GM23338 (cell line): ENCODE measurements around the gene LDLRAD2. TPM values are rescaled to one million over a fixed set of nuclear protein-coding genes. Genes with fewer than 3 reads are reported as not detected.

ENCODE experiments used
- ATAC-seq: fragments of 200-7000 bp; cut with Tn5 transposase; 3 replicates; pipeline ENCODE4 v1.9.1; 2020
- DNase-seq: peaks from one replicate; pipeline ENCODE4 v3.0.0-alpha.2; 2015; ENCODE audit warnings: low spot score
- H2AFZ ChIP-seq: fragments of 200-600 bp; sonication (generic); 2 replicates; pipeline ENCODE4 v1.8.0; 2016; ENCODE audit warnings: antibody characterized with exemption, mild to moderate bottlenecking, moderate library complexity
- H3F3A ChIP-seq: fragments of 200-600 bp; sonication (generic); replicated peaks from 2 replicates; pipeline ENCODE4 v1.8.0; 2017; ENCODE audit warnings: antibody characterized with exemption, mixed run types, low read depth
- H3K27ac ChIP-seq: fragments of 200-600 bp; sonication (generic); 2 replicates; pipeline ENCODE4 v1.6.1; 2016; ENCODE audit warnings: low read depth
- H3K27me3 ChIP-seq: fragments of 200-600 bp; sonication (generic); 2 replicates; pipeline ENCODE4 v1.8.0; 2016; ENCODE audit warnings: mild to moderate bottlenecking, mixed run types, moderate library complexity; ENCODE audit not compliant: insufficient read depth
- H3K36me3 ChIP-seq: fragments of 200-600 bp; sonication (generic); 2 replicates; pipeline ENCODE4 v1.8.0; 2016; ENCODE audit warnings: mild to moderate bottlenecking; ENCODE audit not compliant: insufficient read depth
- H3K4me1 ChIP-seq: fragments of 200-600 bp; sonication (generic); 2 replicates; pipeline ENCODE4 v1.8.0; 2016; ENCODE audit warnings: mild to moderate bottlenecking, moderate library complexity; ENCODE audit not compliant: insufficient read depth
- H3K4me2 ChIP-seq: fragments of 200-600 bp; sonication (generic); 2 replicates; pipeline ENCODE4 v1.7.1; 2017; ENCODE audit warnings: mixed run types
- H3K4me3 ChIP-seq: fragments of 200-600 bp; sonication (generic); 2 replicates; pipeline ENCODE4 v1.6.1; 2016; ENCODE audit warnings: mixed run types
- H3K79me2 ChIP-seq: fragments of 200-600 bp; sonication (generic); replicated peaks from 2 replicates; pipeline ENCODE4 v1.8.0; 2017; ENCODE audit warnings: mild to moderate bottlenecking; ENCODE audit not compliant: insufficient read depth
- H3K9me2 ChIP-seq: fragments of 200-600 bp; sonication (generic); 2 replicates; pipeline ENCODE4 v1.8.0; 2017; ENCODE audit not compliant: insufficient read depth
- H4K20me1 ChIP-seq: fragments of 200-600 bp; sonication (generic); replicated peaks from 2 replicates; pipeline ENCODE4 v1.8.0; 2017; ENCODE audit warnings: mild to moderate bottlenecking; ENCODE audit not compliant: insufficient read depth
- H3K27ac Mint-ChIP-seq: 2 replicates; pipeline ENCODE4 v1.8.0; 2020; ENCODE audit warnings: inconsistent platforms, mild to moderate bottlenecking, moderate library complexity, mixed read lengths
- H3K27me3 Mint-ChIP-seq: 3 replicates; pipeline ENCODE4 v1.8.0; 2022; ENCODE audit warnings: low read depth, mild to moderate bottlenecking, moderate library complexity, mixed read lengths, inconsistent platforms; ENCODE audit not compliant: insufficient read depth, poor library complexity
- H3K36me3 Mint-ChIP-seq: 3 replicates; pipeline ENCODE4 v1.8.0; 2021; ENCODE audit warnings: low read depth, mild to moderate bottlenecking, inconsistent platforms, moderate library complexity, mixed read lengths
- H3K4me1 Mint-ChIP-seq: 3 replicates; pipeline ENCODE4 v1.8.0; 2020; ENCODE audit warnings: mild to moderate bottlenecking, inconsistent platforms, mixed read lengths
- H3K4me3 Mint-ChIP-seq: 3 replicates; pipeline ENCODE4 v1.8.0; 2021; ENCODE audit warnings: moderate library complexity, mild to moderate bottlenecking, inconsistent platforms, mixed read lengths
- H3K9me3 Mint-ChIP-seq: 3 replicates; pipeline ENCODE4 v1.8.0; 2020; ENCODE audit warnings: moderate library complexity, mild to moderate bottlenecking, inconsistent platforms, mixed read lengths
- CREB1 ChIP-seq: fragments of 250-450 bp; sonication (Bioruptor Pico); IDR thresholded peaks from 2 replicates; pipeline ENCODE4 v1.5.0; 2020; ENCODE audit warnings: low read depth, mild to moderate bottlenecking, moderate library complexity
- CTCF ChIP-seq, 2 experiments: fragments of 200-600 bp in 1 of 2; sonication (generic) in 1 of 2; conservative IDR thresholded peaks; 2 replicates each; pipeline versions ENCODE4 v1.5.1 to v1.6.1; 2016 to 2017; ENCODE audit warnings: antibody characterized with exemption in 2 of 2, low read depth in 2 of 2, mild to moderate bottlenecking in 2 of 2, moderate library complexity in 1 of 2
- ETS1 ChIP-seq: IDR thresholded peaks from 2 replicates; pipeline ENCODE4 v1.6.1; 2016; ENCODE audit warnings: antibody characterized with exemption
- EZH2 ChIP-seq: fragments of 200-600 bp; sonication (generic); IDR thresholded peaks from one replicate; pipeline ENCODE4 v1.8.0; 2017; ENCODE audit warnings: antibody characterized with exemption, mild to moderate bottlenecking, low read depth; ENCODE audit not compliant: unreplicated experiment
- EZH2phosphoT487 ChIP-seq: fragments of 200-600 bp; sonication (generic); IDR thresholded peaks from one replicate; pipeline ENCODE4 v1.8.1; 2018; ENCODE audit warnings: antibody characterized with exemption; ENCODE audit not compliant: unreplicated experiment
- JUNB ChIP-seq: IDR thresholded peaks from one replicate; pipeline ENCODE4 v1.6.1; 2016; ENCODE audit warnings: antibody characterized with exemption; ENCODE audit not compliant: unreplicated experiment
- NANOG ChIP-seq: IDR thresholded peaks from 2 replicates; pipeline ENCODE4 v1.6.1; 2016; ENCODE audit warnings: antibody characterized with exemption, borderline replicate concordance
- POLR2AphosphoS5 ChIP-seq: IDR thresholded peaks from 2 replicates; pipeline ENCODE4 v1.6.1; 2016; ENCODE audit warnings: antibody characterized with exemption, low read depth
- REST ChIP-seq: IDR thresholded peaks from one replicate; pipeline ENCODE4 v1.6.1; 2018; ENCODE audit warnings: antibody characterized with exemption; ENCODE audit not compliant: unreplicated experiment
- STAT1 ChIP-seq: IDR thresholded peaks from one replicate; pipeline ENCODE4 v1.6.1; 2016; ENCODE audit warnings: antibody characterized with exemption; ENCODE audit not compliant: unreplicated experiment
- ZNF114 ChIP-seq: fragments of 250-450 bp; sonication (Bioruptor Pico); IDR thresholded peaks from 2 replicates; pipeline ENCODE4 v1.5.0; 2020; ENCODE audit warnings: mild to moderate bottlenecking, moderate library complexity
- ZNF331 ChIP-seq: fragments of 250-450 bp; sonication (Bioruptor Pico); IDR thresholded peaks from 2 replicates; pipeline ENCODE4 v1.5.0; 2020; ENCODE audit warnings: low read depth, mild to moderate bottlenecking, moderate library complexity
- ZNF462 ChIP-seq: fragments of 250-450 bp; sonication (Bioruptor Pico); IDR thresholded peaks from 2 replicates; pipeline ENCODE4 v1.5.0; 2020; ENCODE audit warnings: mild to moderate bottlenecking, moderate library complexity
- polyA plus RNA-seq: library from polyadenylated mRNA; unstranded; fragments of >200 nt; fragmentation: Nextera tagmentation; extraction: Ambion mirVana; gene quantifications from 2 replicates; pipeline ENCODE4 v1.2.1, GENCODE V29; 2016
- total RNA-seq: library from RNA; depleted of rRNA; stranded (reverse); fragments of >200 nt; shearing (Covaris generic); gene quantifications from 2 replicates; pipeline ENCODE4 v1.2.3, GENCODE V29; 2014

LDLRAD2 gene
- total and polyA plus RNA-seq, 2 experiments from 2014 or later = 1.6 to 5.8 TPM

- Histone ChIP-seq H3F3A (no peaks in the 10 kb centered on the region), H3K9me2 (no peaks in the 10 kb centered on the region), H4K20me1 (0 out of 2 replicates have a peak, but pooled peaks cover 6% of the 10 kb centered on the region), H3K27me3 (no peaks in the 10 kb centered on the region), H2AFZ (no peak overlapping the region), H3K4me3 (no peak overlapping the region), H3K27ac (peak overlapping the region; percentile 63; the same call in 1 of the 2 replicates), H3K4me1 (peaks cover 8% of the 10 kb centered on the region; the same call in 1 of the 2 replicates), H3K4me2 (no peak overlapping the region), H3K36me3 (peaks cover 8% of the 10 kb centered on the region), H3K79me2 (no peaks in the 10 kb centered on the region)
- Mint-ChIP-seq H3K36me3 (peaks cover 27% of the 10 kb centered on the region), H3K9me3 (no peaks in the 10 kb centered on the region), H3K4me3 (no peak overlapping the region), H3K4me1 (peaks cover 15% of the 10 kb centered on the region), H3K27ac (0 out of 2 replicates have a peak overlapping the region, but pooled peaks have one; percentile 44), H3K27me3 (peaks cover 10% of the 10 kb centered on the region)
- no peak for DNase-seq
- no peak for ATAC-seq
- TF ChIP-seq NANOG = no peak
- no peak for TF ChIP-seq STAT1
- TF ChIP-seq CTCF (conservative IDR thresholded peaks at IDR 0.05; ENCODE audit: low read depth in 2 of 2) = no peak
- no peak for TF ChIP-seq POLR2AphosphoS5
- TF ChIP-seq REST = no peak
- TF ChIP-seq ETS1 = no peak
- no peak for TF ChIP-seq EZH2
- no peak for TF ChIP-seq JUNB
- TF ChIP-seq ZNF114 (CRISPR knock-in tag) = no peak
- no peak for TF ChIP-seq ZNF331 (CRISPR knock-in tag)
- no peak for TF ChIP-seq EZH2phosphoT487
- no peak for TF ChIP-seq ZNF462
- no peak for TF ChIP-seq CREB1 (CRISPR knock-in tag)
These were observed 54.6 kb downstream of the LDLRAD2 start for GRCh38 chr1:21866707-21867043.
